PC-3 (cell line): ENCODE results near the gene MRTFA. TPM values are rescaled to one million over a fixed set of nuclear protein-coding genes. Genes with fewer than 3 reads are reported as not detected.
A peak's percentile ranks its signal among the peaks of the same experiment; 100 is the strongest.

Experiments
- ATAC-seq: fragments of 200-7000 bp; cut with Tn5 transposase; 2 replicates; pipeline ENCODE4 v1.9.1; 2020; ENCODE audit warnings: mild to moderate bottlenecking, moderate library complexity
- BruUV-seq: library from RNA; stranded (reverse); fragments of 400-500 nt; replicated peaks from 2 replicates; lab custom pipeline; 2021; lab: Mats Ljungman, UMichigan
- CTCF ChIA-PET: fragments of 300-600 bp; sonication (Branson Sonifier 250); formaldehyde crosslinking; loops from one replicate; lab custom pipeline; 2022; ENCODE audit warnings: antibody characterized with exemption; lab: Charles Lee
- POLR2A ChIA-PET: fragments of 300-600 bp; sonication (Branson Sonifier 250); formaldehyde crosslinking; loops from one replicate; lab custom pipeline; 2022; ENCODE audit warnings: antibody characterized with exemption; ENCODE audit not compliant: unreplicated experiment; lab: Charles Lee
- DNase-seq: peaks from one replicate; pipeline ENCODE4 v3.0.0-alpha.2; 2015
- H2AFZ ChIP-seq: fragments of 300-600 bp; sonication (generic); 2 replicates; pipeline ENCODE4 v1.6.0; 2016; ENCODE audit warnings: antibody characterized with exemption, low read length
- H3F3A ChIP-seq: fragments of 300-600 bp; sonication (generic); one replicate; pipeline ENCODE4 v1.6.0; 2017; ENCODE audit warnings: antibody characterized with exemption, low read length, control low read depth, mild to moderate bottlenecking; ENCODE audit not compliant: unreplicated experiment
- H3K27ac ChIP-seq: fragments of 300-600 bp; sonication (generic); 2 replicates; pipeline ENCODE4 v1.5.1; 2016; ENCODE audit warnings: mild to moderate bottlenecking, low read length
- H3K27me3 ChIP-seq: fragments of 300-600 bp; sonication (generic); 2 replicates; pipeline ENCODE4 v1.6.1; 2016; ENCODE audit warnings: low read length, mixed read lengths
- H3K36me3 ChIP-seq: fragments of 300-600 bp; sonication (generic); 2 replicates; pipeline ENCODE4 v1.6.1; 2016; ENCODE audit warnings: low read depth, mixed run types, low read length, mixed read lengths
- H3K4me1 ChIP-seq: fragments of 300-600 bp; sonication (generic); 2 replicates; pipeline ENCODE4 v1.5.1; 2016; ENCODE audit warnings: low read length; ENCODE audit not compliant: insufficient read depth
- H3K4me2 ChIP-seq: fragments of 300-600 bp; sonication (generic); 2 replicates; pipeline ENCODE4 v1.6.0; 2016; ENCODE audit warnings: low read length
- H3K4me3 ChIP-seq: fragments of 300-600 bp; sonication (generic); 2 replicates; pipeline ENCODE4 v1.5.1; 2016; ENCODE audit warnings: mild to moderate bottlenecking, low read length, mixed read lengths
- H3K79me2 ChIP-seq: fragments of 300-600 bp; sonication (generic); 2 replicates; pipeline ENCODE4 v1.6.1; 2017; ENCODE audit warnings: low read length, mixed read lengths
- H3K9ac ChIP-seq: fragments of 300-600 bp; sonication (generic); 2 replicates; pipeline ENCODE4 v1.6.0; 2016; ENCODE audit warnings: mild to moderate bottlenecking, low read length
- H3K9me2 ChIP-seq: fragments of 300-600 bp; sonication (generic); replicated peaks from 2 replicates; pipeline ENCODE4 v1.6.1; 2016; ENCODE audit warnings: mixed run types, low read length, mixed read lengths
- H3K9me3 ChIP-seq: fragments of 300-600 bp; sonication (generic); 2 replicates; pipeline ENCODE4 v1.6.1; 2016; ENCODE audit warnings: low read length, mixed read lengths
- H4K20me1 ChIP-seq: fragments of 300-600 bp; sonication (generic); 2 replicates; pipeline ENCODE4 v1.6.1; 2016; ENCODE audit warnings: low read length, mixed read lengths
- CTCF ChIP-seq: fragments of 300-600 bp; sonication (generic); conservative IDR thresholded peaks from 2 replicates; pipeline ENCODE4 v1.5.1; 2017; ENCODE audit warnings: antibody characterized with exemption, low read depth, mild to moderate bottlenecking, low read length
- EZH2 ChIP-seq: fragments of 300-600 bp; sonication (generic); IDR thresholded peaks from one replicate; pipeline ENCODE4 v1.6.1; 2017; ENCODE audit warnings: antibody characterized with exemption, mild to moderate bottlenecking, low read length; ENCODE audit not compliant: unreplicated experiment
- EZH2phosphoT487 ChIP-seq: fragments of 300-600 bp; sonication (generic); IDR thresholded peaks from 2 replicates; pipeline ENCODE4 v1.6.1; 2018; ENCODE audit warnings: mild to moderate bottlenecking, antibody characterized with exemption, low read length, borderline replicate concordance
- intact Hi-C: fragments of 100-400 bp; cut with micrococcal nuclease; formaldehyde crosslinking; loops from 2 replicates; pipeline ENCODE4 v1.9.0; 2023
- total RNA-seq: library from RNA; depleted of rRNA; stranded (reverse); fragments of >200 nt; gene quantifications from 2 replicates; pipeline ENCODE4 v1.2.3, GENCODE V29; 2014

MRTFA gene
- total RNA-seq, 1 experiment from 2014 or later, result 32.6 TPM

- POLR2A ChIA-PET, result interaction anchor here (0.5 to 0.7 kb wide), 2 partner anchors 62 to 193 kb away, joined by 3 to 4 read pairs; no protein-coding TSS in a partner anchor
- H3K27ac ChIP-seq, result no peak overlapping the region
Observed at GRCh38 chr22:40436505-40437431, 199.8 kb downstream of the MRTFA start.

GRCh38 chr22:40434745-40435144 is 201.8 kb downstream of the MRTFA start:
- Histone ChIP-seq H3K9me3 (no peaks in the 10 kb centered on the region), H3K9ac (no peak overlapping the region), H3K4me2 (no peak overlapping the region), H3K4me3 (no peak overlapping the region), H3F3A (no peaks in the 10 kb centered on the region), H3K9me2 (no peaks in the 10 kb centered on the region), H2AFZ (no peak overlapping the region), H4K20me1 (no peaks in the 10 kb centered on the region), H3K79me2 (no peaks in the 10 kb centered on the region), H3K27ac (no peak overlapping the region), H3K4me1 (no peaks in the 10 kb centered on the region; the same call in 1 of the 2 replicates), H3K27me3 (no peaks in the 10 kb centered on the region), H3K36me3 (peaks cover 9% of the 10 kb centered on the region)
- ATAC-seq, result no peak
- no peak for DNase-seq
- TF ChIP-seq EZH2phosphoT487, result no peak
- TF ChIP-seq CTCF, result no peak
- no peak for TF ChIP-seq EZH2
- BruUV-seq, result no TSS peak
- intact Hi-C loops, result no loop called here
- POLR2A ChIA-PET, result no interaction called here
- CTCF ChIA-PET, result no interaction called here

More at GRCh38 chr22:40436505-40437431, 199.8 kb downstream of the MRTFA start:
- ATAC-seq (peak; percentile 54), DNase-seq (peak; percentile 66)
- Histone ChIP-seq H3F3A (no peaks in the 10 kb centered on the region), H3K9ac (no peak overlapping the region), H3K4me2 (peak overlapping the region; percentile 8; the same call in 1 of the 2 replicates), H2AFZ (no peak overlapping the region), H3K27me3 (no peaks in the 10 kb centered on the region), H3K79me2 (no peaks in the 10 kb centered on the region), H4K20me1 (no peaks in the 10 kb centered on the region), H3K36me3 (peaks cover 5% of the 10 kb centered on the region), H3K4me3 (no peak overlapping the region), H3K9me3 (no peaks in the 10 kb centered on the region), H3K4me1 (no peaks in the 10 kb centered on the region; the same call in 1 of the 2 replicates), H3K9me2 (no peaks in the 10 kb centered on the region)
- TF ChIP-seq EZH2phosphoT487 (no peak), CTCF (peak; percentile 67), EZH2 (no peak)
- BruUV-seq, result no TSS peak
- intact Hi-C loops, result loop anchor here (1.0 to 2.0 kb wide), 3 partner anchors 50 to 324 kb away; no protein-coding TSS in a partner anchor
- CTCF ChIA-PET, result interaction anchor here (0.5 to 0.9 kb wide), 2 partner anchors 91 to 208 kb away, joined by 4 to 7 read pairs; no protein-coding TSS in a partner anchor

- ChIA-PET POLR2A (no interaction called here), CTCF (no interaction called here)
- no peaks in the 10 kb centered on the region; the same call in 1 of the 2 replicates for H3K4me1 ChIP-seq
- intact Hi-C loops, result no loop called here
- peaks cover 9% of the 10 kb centered on the region for H3K36me3 ChIP-seq
- no peak overlapping the region for H3K4me2 ChIP-seq
- no peaks in the 10 kb centered on the region for H3F3A ChIP-seq
- no peak for DNase-seq
- no peaks in the 10 kb centered on the region for H4K20me1 ChIP-seq
- H3K9ac ChIP-seq, result no peak overlapping the region
- H3K27ac ChIP-seq, result no peak overlapping the region
- no peaks in the 10 kb centered on the region for H3K9me3 ChIP-seq
- no peaks in the 10 kb centered on the region for H3K79me2 ChIP-seq
- TF ChIP-seq EZH2phosphoT487 (no peak), CTCF (no peak), EZH2 (no peak)
- no peak for ATAC-seq
- no peaks in the 10 kb centered on the region for H3K9me2 ChIP-seq
- BruUV-seq, result no TSS peak
- no peaks in the 10 kb centered on the region for H3K27me3 ChIP-seq
- no peak overlapping the region for H3K4me3 ChIP-seq
- H2AFZ ChIP-seq, result no peak overlapping the region
Observed at GRCh38 chr22:40434106-40434505, 202.4 kb downstream of the MRTFA start.
